HG03095 (cell line): ENCODE data around the gene ADGRA3.

ENCODE experiments used
- ATAC-seq: cut with Tn5 transposase; IDR thresholded peaks from one replicate; pipeline ENCODE4 v1.9.1; 2021; ENCODE audit warnings: moderate library complexity; ENCODE audit not compliant: unreplicated experiment

ADGRA3 gene

DNA sequence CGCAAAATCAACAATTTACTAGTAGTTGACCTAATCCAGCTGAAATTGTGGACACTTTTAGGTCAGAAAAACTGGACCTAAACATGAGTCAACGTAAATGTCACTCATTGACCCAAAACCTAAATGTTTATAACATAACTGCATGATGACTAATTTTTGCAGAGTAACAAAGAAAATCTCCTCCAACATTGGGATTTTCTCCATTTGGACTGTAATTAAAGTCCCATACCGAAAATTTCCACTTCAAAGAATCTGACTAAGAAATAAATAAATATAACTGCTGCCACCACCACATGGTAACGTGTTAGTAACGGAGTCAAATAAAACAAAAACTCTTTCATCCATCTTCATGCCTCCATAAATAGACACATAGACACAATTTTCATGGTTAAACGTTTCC, 1.9 kb downstream of the ADGRA3 start:
- ATAC-seq: no peak

- ATAC-seq: no peak
These were observed 3.6 kb downstream of the ADGRA3 start for GRCh38 chr4:22512306-22512705.

DNA sequence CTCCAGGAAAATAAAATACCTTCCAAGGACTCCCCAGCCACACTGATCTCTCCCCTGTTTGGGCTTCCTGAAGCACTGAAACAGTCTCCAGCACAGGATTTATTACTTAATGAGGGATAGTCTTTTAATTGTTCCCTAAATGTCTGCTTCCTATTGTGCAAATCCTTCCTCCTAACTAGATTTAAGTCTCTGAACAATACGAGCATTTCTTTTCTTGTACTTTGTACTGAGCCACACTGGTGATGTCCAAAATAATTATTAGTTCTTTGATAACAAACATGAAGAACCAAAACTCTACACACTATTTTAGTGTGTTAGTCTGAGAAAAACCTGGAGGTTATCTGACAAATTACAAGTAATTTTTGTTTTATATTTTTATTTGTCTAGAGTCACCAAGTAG, 5.1 kb downstream of the ADGRA3 start:
- no peak for ATAC-seq

DNA sequence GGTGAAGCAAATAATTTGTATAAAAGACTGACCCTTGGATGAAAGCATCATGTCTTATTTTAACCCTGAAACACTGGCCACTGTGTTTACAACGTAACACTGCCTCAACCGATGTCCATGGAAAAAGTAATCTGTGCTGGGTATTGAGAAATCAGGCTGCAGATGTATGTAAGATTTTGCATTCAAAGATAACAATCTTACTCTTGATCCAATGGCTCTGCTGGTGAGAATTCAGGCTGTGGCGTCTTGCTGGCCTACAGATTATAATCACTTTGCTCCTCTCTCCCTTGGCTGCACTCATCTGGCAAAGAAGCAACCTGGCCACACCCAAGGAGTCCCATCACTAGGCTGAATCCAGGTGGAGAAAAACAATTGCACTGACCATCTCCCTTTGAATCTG, 7.5 kb downstream of the ADGRA3 start:
- ATAC-seq: no peak

GRCh38 chr4:22504922-22505321, 10.9 kb downstream of the ADGRA3 start:
- no peak for ATAC-seq

DNA sequence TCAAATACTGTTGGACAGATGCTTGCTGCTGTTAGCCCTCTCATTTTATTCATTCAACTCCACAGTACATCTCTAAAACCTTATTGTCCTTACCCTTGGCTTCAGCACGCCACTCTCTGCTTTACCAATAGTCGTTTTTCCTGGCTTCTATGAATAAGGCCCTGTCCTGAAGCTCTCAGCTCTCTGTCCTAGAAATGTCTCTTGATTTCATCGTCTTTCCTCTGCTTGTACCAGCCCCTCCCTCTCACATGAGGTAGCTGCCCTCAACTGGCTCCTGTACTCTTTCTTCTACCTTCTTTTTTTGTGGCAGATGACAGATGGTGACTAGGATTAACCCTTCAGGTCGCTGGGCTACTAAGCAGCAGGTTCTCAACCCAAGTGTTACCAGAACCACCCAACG, 11.4 kb downstream of the ADGRA3 start:
- no peak for ATAC-seq

DNA sequence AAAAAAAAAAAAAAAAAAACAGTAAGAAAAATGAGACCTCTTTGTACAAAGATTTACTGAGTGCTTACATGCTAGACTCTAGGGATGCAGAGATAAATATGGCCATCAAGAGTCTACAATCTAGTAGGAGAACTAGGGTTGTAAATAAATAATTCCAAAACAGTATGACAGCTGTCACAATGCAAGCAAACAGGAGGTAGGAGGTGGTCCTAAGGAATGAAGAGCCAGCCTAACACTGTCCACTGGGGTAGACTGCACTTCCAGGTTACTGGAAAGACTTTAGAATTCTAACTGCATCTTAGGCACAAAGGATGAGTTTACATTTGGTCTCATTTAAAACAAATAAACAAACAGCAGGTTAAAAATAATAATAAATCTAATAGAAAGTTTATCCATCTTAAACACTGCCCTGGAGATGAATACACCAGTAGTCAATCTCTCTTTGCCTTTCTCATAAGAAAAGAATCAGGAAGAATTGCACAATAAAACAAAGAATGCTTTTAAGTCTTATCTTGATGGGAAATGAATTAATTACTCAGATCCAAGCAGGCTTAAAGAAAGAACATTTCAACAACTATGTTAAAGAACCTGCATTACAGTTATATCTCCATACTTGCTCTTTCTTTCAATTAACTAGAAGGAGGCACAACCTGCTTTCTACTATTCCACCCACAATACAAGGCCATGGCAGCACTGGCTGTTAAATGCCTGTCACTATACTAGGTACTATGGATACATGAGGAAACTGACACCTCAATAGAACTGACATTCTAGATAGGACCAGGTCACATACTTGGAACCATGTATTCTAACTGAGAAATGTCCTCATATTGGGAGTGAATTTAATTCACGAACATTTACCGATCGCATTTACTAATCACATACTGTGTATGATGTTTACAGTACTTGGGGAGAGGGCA, 12.7 kb downstream of the ADGRA3 start:
- ATAC-seq: no peak

DNA sequence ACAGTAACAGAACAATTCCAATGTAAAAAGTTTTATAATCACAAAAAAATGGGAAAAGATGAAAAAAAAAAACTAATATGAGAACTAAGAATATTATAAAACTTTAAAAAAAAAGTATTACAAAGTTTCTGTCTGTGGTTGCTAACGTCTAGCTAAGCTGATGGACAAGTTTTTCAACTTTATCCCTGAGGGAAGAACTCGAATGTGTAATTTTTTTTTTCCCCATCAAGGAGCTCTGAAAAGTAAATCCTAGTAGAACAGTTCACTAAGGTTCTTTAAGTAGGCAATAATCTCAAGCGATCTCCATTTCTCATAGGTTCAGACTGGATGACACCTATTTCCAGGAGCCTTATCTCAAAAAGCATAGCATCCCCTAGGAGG, 14.2 kb downstream of the ADGRA3 start:
- ATAC-seq: no peak

- ATAC-seq: no peak
These were observed 14.8 kb downstream of the ADGRA3 start for GRCh38 chr4:22500831-22501714.

- no peak for ATAC-seq
These were observed 15.7 kb downstream of the ADGRA3 start for GRCh38 chr4:22500128-22500611.

DNA sequence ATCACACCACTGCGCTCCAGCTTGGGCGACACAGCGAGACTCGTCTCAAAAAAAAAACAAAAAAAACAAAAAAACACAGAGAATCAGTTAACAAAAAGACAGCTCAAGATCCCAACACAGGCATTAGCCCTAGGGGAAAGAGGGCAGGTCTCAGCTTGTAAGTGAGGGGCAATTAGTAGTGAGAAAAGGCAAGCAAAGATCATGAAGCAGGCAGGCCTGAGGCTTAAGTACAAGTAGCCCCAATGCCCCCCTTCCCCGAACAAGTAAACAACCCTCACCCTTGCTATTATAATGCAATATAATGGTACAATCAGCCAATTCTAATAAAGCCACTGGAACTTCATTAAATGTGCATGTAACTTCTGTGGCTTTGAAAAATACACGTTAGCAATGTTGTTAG, 17.0 kb downstream of the ADGRA3 start:
- no peak for ATAC-seq

DNA sequence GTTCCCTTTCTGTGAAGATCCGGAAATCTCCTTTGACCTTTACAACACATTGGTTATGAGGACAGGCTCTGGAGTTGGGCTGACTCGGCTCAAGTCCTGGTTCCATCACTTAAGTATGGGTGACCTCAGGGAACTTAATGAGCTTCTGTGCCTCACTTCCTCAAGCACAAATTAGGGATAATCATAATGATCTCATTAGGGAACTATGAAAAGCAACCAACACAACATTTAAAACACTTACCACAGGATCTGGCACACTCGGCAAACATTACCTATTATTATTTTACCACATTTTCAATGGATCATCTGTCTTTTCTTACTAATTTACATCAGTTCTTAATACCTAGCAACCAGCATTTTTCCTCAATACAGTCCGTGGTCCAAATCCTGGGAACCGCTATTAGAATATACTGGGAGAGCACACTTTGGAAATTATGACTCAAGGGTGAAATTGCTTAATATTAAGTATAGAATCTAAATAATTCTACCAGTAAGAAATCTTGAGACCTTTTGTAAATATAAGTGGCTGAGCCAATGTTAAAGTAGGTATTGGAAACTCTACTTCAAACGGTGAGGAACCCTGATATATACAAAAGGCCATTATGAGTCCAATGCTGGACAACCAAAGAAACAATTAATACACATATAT, 19.6 kb downstream of the ADGRA3 start:
- no peak for ATAC-seq

- ATAC-seq: no peak
These were observed 22.3 kb downstream of the ADGRA3 start for GRCh38 chr4:22493523-22493922.

DNA sequence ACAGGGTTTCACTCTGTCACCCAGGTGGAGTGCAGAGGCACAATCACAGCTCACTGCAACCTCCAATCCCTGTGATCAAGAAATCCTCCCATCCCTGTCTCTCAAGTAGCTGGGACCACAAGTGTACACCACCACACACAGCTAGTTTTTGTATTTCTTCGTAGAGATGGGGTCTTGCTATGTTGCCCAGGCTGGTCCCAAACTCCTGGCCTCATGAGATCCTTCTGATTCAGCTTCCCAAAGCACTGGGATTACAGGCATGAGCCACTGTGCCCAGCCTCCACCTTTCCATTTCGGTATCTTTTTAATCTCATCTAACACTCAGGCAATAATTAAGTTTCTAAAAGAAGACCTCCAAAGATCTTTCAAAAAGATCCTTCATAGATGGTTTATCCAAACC, 22.9 kb downstream of the ADGRA3 start:
- no peak for ATAC-seq

DNA sequence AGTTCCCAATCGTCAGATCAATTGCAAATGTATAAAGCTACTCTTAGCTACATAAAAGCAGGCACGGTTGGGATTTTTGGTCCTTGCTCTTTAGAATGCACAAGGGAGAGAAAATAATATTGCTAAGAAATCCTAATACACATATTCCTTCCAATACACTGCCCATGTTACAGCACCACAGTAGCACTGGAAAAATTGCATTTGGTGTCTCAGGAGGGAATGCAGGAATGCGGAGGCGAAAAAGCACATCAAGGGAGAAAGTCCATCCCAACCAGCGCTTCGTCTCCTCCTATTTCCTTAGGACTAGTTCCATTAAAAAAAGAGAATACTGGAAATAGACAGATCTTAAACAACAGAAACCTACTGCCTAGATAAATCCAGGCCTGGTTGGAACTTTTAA, 23.9 kb downstream of the ADGRA3 start:
- ATAC-seq: no peak

- ATAC-seq: no peak
These were observed 25.0 kb downstream of the ADGRA3 start for GRCh38 chr4:22490718-22491315.

- ATAC-seq: no peak
These were observed 27.8 kb downstream of the ADGRA3 start for GRCh38 chr4:22488106-22488505.

DNA sequence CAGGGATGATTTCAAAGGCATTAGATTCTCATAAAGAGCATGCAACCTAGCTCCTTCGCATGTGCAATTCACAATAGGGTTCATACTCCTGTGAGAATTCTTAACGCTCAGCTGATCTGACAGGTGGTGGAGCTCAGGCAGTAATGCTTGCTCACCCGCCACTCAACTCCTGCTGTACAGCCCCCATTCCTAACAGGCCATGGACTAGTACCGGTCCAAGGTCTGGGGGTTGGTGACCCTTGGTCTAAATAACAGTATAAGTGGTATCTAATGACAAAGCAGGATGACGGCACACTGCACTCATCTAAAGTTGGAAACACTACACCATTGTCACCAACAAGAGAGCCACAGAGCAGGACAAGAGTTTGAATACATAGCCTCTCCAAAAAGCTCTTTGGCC, 28.5 kb downstream of the ADGRA3 start:
- ATAC-seq: no peak

DNA sequence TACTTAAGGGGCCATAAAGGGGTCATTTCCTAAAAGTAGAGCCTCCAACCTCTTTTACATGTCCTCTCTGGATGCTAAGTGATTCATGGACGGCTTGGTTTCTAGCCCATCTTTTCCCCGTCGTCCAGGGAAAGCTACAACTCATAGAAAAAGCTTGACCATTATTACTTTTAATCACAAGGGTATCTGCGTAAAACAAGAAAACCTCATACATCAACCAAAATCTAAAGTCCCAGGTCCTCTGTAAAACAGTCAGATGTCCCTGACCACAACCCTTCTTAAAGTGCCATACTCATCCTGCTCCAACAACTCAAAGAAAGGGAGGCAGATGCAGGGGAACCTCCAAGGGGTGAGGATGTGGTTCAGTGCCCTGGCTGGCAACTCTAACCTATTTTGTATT, 29.6 kb downstream of the ADGRA3 start:
- no peak for ATAC-seq

DNA sequence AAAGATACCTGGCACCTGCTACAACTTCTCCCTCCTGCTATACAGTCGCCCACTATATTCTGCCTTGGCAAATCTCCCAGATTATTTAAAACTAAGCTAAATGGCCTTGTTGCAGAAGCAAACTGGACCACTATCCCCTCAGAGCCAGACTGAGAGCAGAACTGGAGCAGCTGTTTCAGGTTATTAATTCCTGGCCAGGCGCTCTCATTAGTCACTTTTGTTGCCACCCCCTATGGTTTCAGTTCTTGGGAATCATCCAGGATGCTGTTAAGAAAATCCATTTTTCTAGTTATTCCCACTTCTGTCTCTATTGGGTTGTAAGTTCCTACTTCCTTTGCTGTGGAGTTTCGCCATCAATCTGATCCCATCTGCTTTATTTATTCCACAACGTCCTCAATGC, 30.1 kb downstream of the ADGRA3 start:
- ATAC-seq: no peak

- ATAC-seq: no peak
These were observed 32.3 kb downstream of the ADGRA3 start for GRCh38 chr4:22483551-22483981.
